Activated CD8-positive, alpha-beta T cell treated with anti-CD3 and anti-CD28 coated beads for 36 hours (primary cell): ENCODE data around the gene IQGAP3. TPM values are rescaled to one million over a fixed set of nuclear protein-coding genes. Genes with fewer than 3 reads are reported as not detected.
A peak's percentile ranks its signal among the peaks of the same experiment; 100 is the strongest.

Source experiments
- ATAC-seq: fragments of 200-7000 bp; cut with Tn5 transposase; one replicate; pipeline ENCODE4 v1.10.0; 2021; ENCODE audit warnings: mild to moderate bottlenecking, moderate library complexity
- CTCF ChIA-PET: fragments of 350-600 bp; sonication (Branson Sonifier 250); formaldehyde crosslinking; loops from one replicate; lab custom pipeline; 2021; ENCODE audit warnings: antibody characterized with exemption; lab: Charles Lee
- POLR2A ChIA-PET: fragments of 350-600 bp; sonication (Branson Sonifier 250); formaldehyde crosslinking; loops from one replicate; lab custom pipeline; 2021; ENCODE audit warnings: antibody characterized with exemption; lab: Charles Lee
- DNase-seq: peaks from one replicate; pipeline ENCODE4 v3.0.0-alpha.2; 2020
- H3K27ac Mint-ChIP-seq: one replicate; pipeline ENCODE4 v1.8.0; 2021; ENCODE audit warnings: mild to moderate bottlenecking, mixed read lengths
- H3K27me3 Mint-ChIP-seq: one replicate; pipeline ENCODE4 v1.8.0; 2021; ENCODE audit warnings: mixed read lengths
- H3K36me3 Mint-ChIP-seq: one replicate; pipeline ENCODE4 v1.8.0; 2021; ENCODE audit warnings: low read depth, mixed read lengths
- H3K4me1 Mint-ChIP-seq: one replicate; pipeline ENCODE4 v1.8.0; 2021; ENCODE audit warnings: low read depth, mixed read lengths
- H3K4me3 Mint-ChIP-seq: one replicate; pipeline ENCODE4 v1.8.0; 2021; ENCODE audit warnings: mild to moderate bottlenecking, moderate library complexity, mixed read lengths
- H3K9me3 Mint-ChIP-seq: one replicate; pipeline ENCODE4 v1.8.0; 2021; ENCODE audit warnings: mixed read lengths
- CTCF ChIP-seq: fragments of 200-600 bp; IDR thresholded peaks from one replicate; pipeline ENCODE4 v1.8.0; 2022; ENCODE audit warnings: antibody characterized with exemption, mild to moderate bottlenecking
- intact Hi-C: fragments of 100-400 bp; cut with micrococcal nuclease; formaldehyde crosslinking; loops from one replicate; pipeline ENCODE4 v1.10.0; 2022
- total RNA-seq, 2 experiments: library from RNA; stranded (reverse); gene quantifications; one replicate each; pipeline ENCODE4 v1.2.3, GENCODE V29; 2021

The IQGAP3 gene
- total RNA-seq, 2 experiments from 2014 or later, result 14.4 to 14.9 TPM

GRCh38 chr1:156504438-156504813, 67.9 kb downstream of the IQGAP3 start:
- Mint-ChIP-seq H3K36me3 (peaks cover 4% of the 10 kb centered on the region), H3K27ac (peak overlapping the region; percentile 95), H3K27me3 (no peaks in the 10 kb centered on the region), H3K9me3 (no peaks in the 10 kb centered on the region), H3K4me3 (peak overlapping the region; percentile 58), H3K4me1 (peaks cover 68% of the 10 kb centered on the region)
- POLR2A ChIA-PET, result interaction anchor here (1.3 to 11.4 kb wide), 6 partner anchors 9 to 78 kb away, joined by 3 to 245 read pairs (median 8); no protein-coding TSS in a partner anchor
- intact Hi-C loops, result loop anchor here (5.0 to 10.0 kb wide), 3 partner anchors 47 to 250 kb away; partner anchors contain the start of gene HDGF
- no peak for TF ChIP-seq CTCF
- CTCF ChIA-PET, result interaction anchor here (0.9 to 9.6 kb wide), 7 partner anchors 10 to 154 kb away, joined by 3 to 220 read pairs (median 5); partner anchors contain the start of gene NAXE
- DNase-seq, result peak; percentile 72
- peak; percentile 16 for ATAC-seq

GRCh38 chr1:156503698-156504437, 68.5 kb downstream of the IQGAP3 start:
- TF ChIP-seq CTCF, result no peak
- DNase-seq (no peak), ATAC-seq (no peak)
- ChIA-PET CTCF (interaction anchor here (1.3 to 9.6 kb wide), 5 partner anchors 10 to 118 kb away, joined by 3 to 220 read pairs (median 5); partner anchors contain the start of gene NAXE), POLR2A (interaction anchor here (0.6 to 11.4 kb wide), 8 partner anchors 18 to 97 kb away, joined by 3 to 245 read pairs (median 5); no protein-coding TSS in a partner anchor)
- Mint-ChIP-seq H3K4me1 (peaks cover 68% of the 10 kb centered on the region), H3K27me3 (no peaks in the 10 kb centered on the region), H3K36me3 (peaks cover 4% of the 10 kb centered on the region), H3K9me3 (no peaks in the 10 kb centered on the region), H3K4me3 (peak overlapping the region; percentile 58), H3K27ac (peak overlapping the region; percentile 95)
- intact Hi-C loops, result loop anchor here (5.0 to 10.0 kb wide), 3 partner anchors 47 to 251 kb away; partner anchors contain the start of gene HDGF

GRCh38 chr1:156502894-156503697, 69.3 kb downstream of the IQGAP3 start:
- H3K27me3 Mint-ChIP-seq, result no peaks in the 10 kb centered on the region
- H3K27ac Mint-ChIP-seq, result peak overlapping the region; percentile 95
- peaks cover 4% of the 10 kb centered on the region for H3K36me3 Mint-ChIP-seq
- ATAC-seq (no peak), DNase-seq (no peak)
- no peaks in the 10 kb centered on the region for H3K9me3 Mint-ChIP-seq
- TF ChIP-seq CTCF, result no peak
- POLR2A ChIA-PET, result interaction anchor here (0.8 to 11.4 kb wide), 8 partner anchors 17 to 97 kb away, joined by 3 to 245 read pairs (median 4); partner anchors contain the start of gene NAXE
- intact Hi-C loops, result loop anchor here (5.0 to 10.0 kb wide), 3 partner anchors 46 to 252 kb away; partner anchors contain the start of gene HDGF
- CTCF ChIA-PET, result interaction anchor here (1.4 to 9.6 kb wide), 7 partner anchors 9 to 118 kb away, joined by 3 to 220 read pairs (median 9); no protein-coding TSS in a partner anchor
- H3K4me1 Mint-ChIP-seq, result peaks cover 68% of the 10 kb centered on the region
- no peak overlapping the region for H3K4me3 Mint-ChIP-seq

GRCh38 chr1:156502391-156502893, 69.9 kb downstream of the IQGAP3 start:
- intact Hi-C loops, result loop anchor here (5.0 to 10.0 kb wide), 3 partner anchors 45 to 252 kb away; partner anchors contain the start of gene HDGF
- ChIA-PET POLR2A (interaction anchor here (0.8 to 11.4 kb wide), 8 partner anchors 16 to 221 kb away, joined by 3 to 245 read pairs (median 4); partner anchors contain the start of gene NAXE), CTCF (interaction anchor here (1.5 to 9.6 kb wide), 5 partner anchors 16 to 106 kb away, joined by 5 to 220 read pairs (median 11); no protein-coding TSS in a partner anchor)
- Mint-ChIP-seq H3K27me3 (no peaks in the 10 kb centered on the region), H3K9me3 (no peaks in the 10 kb centered on the region), H3K4me3 (peak overlapping the region; percentile 72), H3K27ac (peak overlapping the region; percentile 95), H3K4me1 (peaks cover 68% of the 10 kb centered on the region), H3K36me3 (peaks cover 4% of the 10 kb centered on the region)
- TF ChIP-seq CTCF, result no peak
- no peak for DNase-seq
- ATAC-seq, result no peak
